ENCODE results near the gene CLASRP.

CLASRP gene

DNA sequence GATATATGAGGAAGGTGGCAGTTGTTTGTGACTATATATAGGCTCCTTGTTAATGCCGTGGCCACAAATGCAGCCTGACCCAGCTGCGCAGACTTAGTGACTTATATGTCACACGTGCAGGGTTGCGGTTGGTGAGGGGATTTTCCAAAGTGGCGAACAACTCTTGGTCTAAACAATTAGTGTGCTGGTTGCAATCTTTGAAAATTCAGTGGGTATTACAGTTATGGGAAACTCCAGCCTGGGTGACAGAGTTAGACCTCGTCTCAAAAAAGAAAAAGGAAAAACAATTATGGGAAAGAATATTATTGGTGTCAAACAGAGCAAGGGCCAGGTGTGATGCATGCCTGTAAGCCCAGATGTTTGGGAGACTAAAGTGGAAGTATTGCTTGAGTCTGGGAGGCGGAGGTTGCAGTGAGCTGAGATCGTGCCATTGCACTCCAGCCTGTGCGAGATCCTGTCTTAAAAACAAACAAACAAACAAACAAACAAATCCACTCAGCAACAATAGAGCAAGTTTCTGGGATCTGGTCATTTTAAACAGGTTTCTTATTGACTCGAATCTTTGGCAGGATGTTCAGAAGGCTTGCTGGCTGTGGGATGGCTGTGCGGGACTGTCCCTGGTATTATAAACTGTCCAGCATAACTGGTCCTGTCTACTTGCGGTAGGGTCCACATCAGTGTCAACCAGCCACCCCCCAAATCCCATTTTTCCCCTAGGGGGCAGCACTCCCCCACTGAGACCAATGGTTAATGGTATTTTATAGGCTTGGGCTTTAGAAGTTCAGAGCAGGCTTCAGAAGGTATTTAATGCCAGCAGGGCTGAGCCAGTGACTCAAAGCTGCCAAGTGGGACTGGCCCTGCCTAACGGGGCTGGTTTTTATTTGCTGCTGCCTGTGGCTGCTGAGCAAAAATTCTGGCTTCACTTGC is 22.2 kb upstream of the CLASRP start:
- H3K9me3 ChIP-seq (ENCODE audit: insufficient read depth, low read depth, low read length), result no peaks in the 10 kb centered on the region
- H3K9me2 ChIP-seq (replicated peaks; ENCODE audit: low read depth, low read length), result no peaks in the 10 kb centered on the region
- no peaks in the 10 kb centered on the region for H3F3A ChIP-seq (ENCODE audit: low read depth)
- H3K9ac ChIP-seq (ENCODE audit: low read depth, low read length, poor library complexity, severe bottlenecking), result no peak overlapping the region
- no peaks in the 10 kb centered on the region for H3K79me2 ChIP-seq (ENCODE audit: insufficient read depth, low read length)
- no peak overlapping the region for H3K4me2 ChIP-seq (ENCODE audit: low read depth, low read length, poor library complexity, severe bottlenecking)
- H4K20me1 ChIP-seq (ENCODE audit: insufficient read depth, low read length, poor library complexity, severe bottlenecking), result no peaks in the 10 kb centered on the region
- no peak overlapping the region for H2AFZ ChIP-seq (ENCODE audit: low read length)
- H3K36me3 ChIP-seq (ENCODE audit: insufficient read depth, low read length), result no peaks in the 10 kb centered on the region
- H3K4me3 ChIP-seq (ENCODE audit: low read length, poor library complexity, severe bottlenecking), result no peak overlapping the region
- no peak for TF ChIP-seq EZH2phosphoT487 (IDR thresholded peaks at IDR 0.05; ENCODE audit: borderline replicate concordance)
- peak; percentile 82 for TF ChIP-seq CTCF (conservative IDR thresholded peaks at IDR 0.05; ENCODE audit: low read length)
- H3K4me1 ChIP-seq (ENCODE audit: insufficient read depth, low read length, poor library complexity, severe bottlenecking), result no peaks in the 10 kb centered on the region
- no peaks in the 10 kb centered on the region for H3K27me3 ChIP-seq (ENCODE audit: insufficient read depth, low read length, poor library complexity, severe bottlenecking)

GRCh38 chr19:45019187-45019586 is 19.7 kb upstream of the CLASRP start:
- Histone ChIP-seq H3K4me3 (ENCODE audit: low read length, poor library complexity, severe bottlenecking) (no peak overlapping the region), H3K4me2 (ENCODE audit: low read depth, low read length, poor library complexity, severe bottlenecking) (no peak overlapping the region), H3K36me3 (ENCODE audit: insufficient read depth, low read length) (no peaks in the 10 kb centered on the region), H3K9me3 (ENCODE audit: insufficient read depth, low read depth, low read length) (no peaks in the 10 kb centered on the region), H2AFZ (ENCODE audit: low read length) (no peak overlapping the region), H3F3A (ENCODE audit: low read depth) (no peaks in the 10 kb centered on the region), H3K4me1 (ENCODE audit: insufficient read depth, low read length, poor library complexity, severe bottlenecking) (no peaks in the 10 kb centered on the region), H3K79me2 (ENCODE audit: insufficient read depth, low read length) (no peaks in the 10 kb centered on the region), H4K20me1 (ENCODE audit: insufficient read depth, low read length, poor library complexity, severe bottlenecking) (no peaks in the 10 kb centered on the region), H3K9me2 (replicated peaks; ENCODE audit: low read depth, low read length) (no peaks in the 10 kb centered on the region), H3K9ac (ENCODE audit: low read depth, low read length, poor library complexity, severe bottlenecking) (no peak overlapping the region), H3K27me3 (ENCODE audit: insufficient read depth, low read length, poor library complexity, severe bottlenecking) (no peaks in the 10 kb centered on the region)
- TF ChIP-seq EZH2phosphoT487 (IDR thresholded peaks at IDR 0.05; ENCODE audit: borderline replicate concordance), result no peak
- TF ChIP-seq CTCF (conservative IDR thresholded peaks at IDR 0.05; ENCODE audit: low read length), result no peak

DNA sequence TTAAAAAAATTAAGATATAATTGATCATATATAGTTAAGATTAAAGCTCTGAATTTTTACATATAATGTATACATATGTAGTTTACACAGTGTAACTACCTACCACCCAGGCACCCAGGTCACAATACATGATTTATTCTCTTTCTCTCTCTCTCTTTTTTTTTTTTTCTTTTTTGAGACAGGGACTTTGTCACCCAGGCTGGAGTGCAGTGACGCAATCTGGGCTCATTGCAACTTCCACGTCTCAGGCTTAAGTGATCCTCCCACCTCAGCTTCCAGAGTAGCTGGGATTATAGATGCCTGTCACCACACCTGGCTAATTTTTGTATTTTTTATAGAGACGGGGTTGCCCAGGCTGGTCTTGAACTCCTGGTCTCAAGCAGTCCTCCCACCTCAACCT is 18.8 kb upstream of the CLASRP start:
- H3K79me2 ChIP-seq (ENCODE audit: insufficient read depth, low read length), result no peaks in the 10 kb centered on the region
- no peaks in the 10 kb centered on the region for H3K27me3 ChIP-seq (ENCODE audit: insufficient read depth, low read length, poor library complexity, severe bottlenecking)
- no peaks in the 10 kb centered on the region for H4K20me1 ChIP-seq (ENCODE audit: insufficient read depth, low read length, poor library complexity, severe bottlenecking)
- no peaks in the 10 kb centered on the region for H3K4me1 ChIP-seq (ENCODE audit: insufficient read depth, low read length, poor library complexity, severe bottlenecking)
- H3K9ac ChIP-seq (ENCODE audit: low read depth, low read length, poor library complexity, severe bottlenecking), result no peak overlapping the region
- no peaks in the 10 kb centered on the region for H3K9me2 ChIP-seq (replicated peaks; ENCODE audit: low read depth, low read length)
- H3K36me3 ChIP-seq (ENCODE audit: insufficient read depth, low read length), result no peaks in the 10 kb centered on the region
- H3K4me3 ChIP-seq (ENCODE audit: low read length, poor library complexity, severe bottlenecking), result no peak overlapping the region
- no peaks in the 10 kb centered on the region for H3K9me3 ChIP-seq (ENCODE audit: insufficient read depth, low read depth, low read length)
- no peak overlapping the region for H2AFZ ChIP-seq (ENCODE audit: low read length)
- no peak for TF ChIP-seq EZH2phosphoT487 (IDR thresholded peaks at IDR 0.05; ENCODE audit: borderline replicate concordance)
- no peak for TF ChIP-seq CTCF (conservative IDR thresholded peaks at IDR 0.05; ENCODE audit: low read length)
- H3F3A ChIP-seq (ENCODE audit: low read depth), result no peaks in the 10 kb centered on the region
- no peak overlapping the region for H3K4me2 ChIP-seq (ENCODE audit: low read depth, low read length, poor library complexity, severe bottlenecking)
